Measurements from ENCODE around the gene SYF2. TPM values are rescaled to one million over a fixed set of nuclear protein-coding genes. Genes with fewer than 3 reads are reported as not detected.

SYF2 gene
- total and polyA plus RNA-seq, 2 of the 13 experiments (the other 11 are each of a cell fraction or from before 2014, with no cell fraction given), result 17.8 to 34.1 TPM

DNA sequence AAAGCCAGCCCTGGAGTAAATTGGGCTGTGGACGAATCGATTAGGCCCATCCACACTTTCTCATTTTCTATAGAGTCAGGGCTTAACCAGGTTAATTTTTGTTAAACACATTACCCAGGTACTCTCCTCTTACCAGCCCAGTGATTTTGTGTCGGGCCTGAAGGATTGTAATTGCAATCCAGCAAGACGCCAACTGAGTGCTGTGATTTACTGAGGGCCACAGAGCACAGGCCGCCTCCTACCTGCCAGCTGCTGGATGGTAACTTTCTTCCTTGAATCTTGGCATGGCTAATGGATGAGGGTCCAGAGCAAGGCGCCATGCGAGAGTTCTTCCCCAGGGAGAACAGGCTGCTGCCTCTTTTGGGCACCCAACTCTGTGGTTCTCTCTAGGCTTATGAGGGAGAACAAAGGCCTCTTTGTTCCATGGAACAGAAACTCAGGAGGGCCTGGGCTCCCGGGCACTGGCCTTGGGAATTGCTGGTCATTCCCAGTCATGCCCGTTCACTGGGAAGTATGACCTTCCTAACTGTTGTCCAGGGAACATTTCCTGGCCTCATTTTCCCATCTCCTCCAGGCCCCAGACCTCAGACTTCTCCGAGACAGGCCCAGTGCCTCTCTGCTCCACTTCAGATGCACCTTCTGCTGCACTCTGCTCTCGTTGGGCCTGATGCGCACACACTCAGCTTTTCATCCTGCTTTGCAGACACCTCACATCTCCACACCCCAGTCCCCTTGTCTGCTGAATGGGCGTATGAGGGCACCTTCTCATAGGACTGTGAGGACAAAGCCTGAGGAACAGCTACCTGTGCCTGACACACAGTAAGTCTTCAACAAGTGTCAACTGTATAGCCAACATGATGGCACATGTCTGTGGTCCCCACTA lies 57.3 kb downstream of the SYF2 start (continued):
- TF ChIP-seq, protein P1, sequence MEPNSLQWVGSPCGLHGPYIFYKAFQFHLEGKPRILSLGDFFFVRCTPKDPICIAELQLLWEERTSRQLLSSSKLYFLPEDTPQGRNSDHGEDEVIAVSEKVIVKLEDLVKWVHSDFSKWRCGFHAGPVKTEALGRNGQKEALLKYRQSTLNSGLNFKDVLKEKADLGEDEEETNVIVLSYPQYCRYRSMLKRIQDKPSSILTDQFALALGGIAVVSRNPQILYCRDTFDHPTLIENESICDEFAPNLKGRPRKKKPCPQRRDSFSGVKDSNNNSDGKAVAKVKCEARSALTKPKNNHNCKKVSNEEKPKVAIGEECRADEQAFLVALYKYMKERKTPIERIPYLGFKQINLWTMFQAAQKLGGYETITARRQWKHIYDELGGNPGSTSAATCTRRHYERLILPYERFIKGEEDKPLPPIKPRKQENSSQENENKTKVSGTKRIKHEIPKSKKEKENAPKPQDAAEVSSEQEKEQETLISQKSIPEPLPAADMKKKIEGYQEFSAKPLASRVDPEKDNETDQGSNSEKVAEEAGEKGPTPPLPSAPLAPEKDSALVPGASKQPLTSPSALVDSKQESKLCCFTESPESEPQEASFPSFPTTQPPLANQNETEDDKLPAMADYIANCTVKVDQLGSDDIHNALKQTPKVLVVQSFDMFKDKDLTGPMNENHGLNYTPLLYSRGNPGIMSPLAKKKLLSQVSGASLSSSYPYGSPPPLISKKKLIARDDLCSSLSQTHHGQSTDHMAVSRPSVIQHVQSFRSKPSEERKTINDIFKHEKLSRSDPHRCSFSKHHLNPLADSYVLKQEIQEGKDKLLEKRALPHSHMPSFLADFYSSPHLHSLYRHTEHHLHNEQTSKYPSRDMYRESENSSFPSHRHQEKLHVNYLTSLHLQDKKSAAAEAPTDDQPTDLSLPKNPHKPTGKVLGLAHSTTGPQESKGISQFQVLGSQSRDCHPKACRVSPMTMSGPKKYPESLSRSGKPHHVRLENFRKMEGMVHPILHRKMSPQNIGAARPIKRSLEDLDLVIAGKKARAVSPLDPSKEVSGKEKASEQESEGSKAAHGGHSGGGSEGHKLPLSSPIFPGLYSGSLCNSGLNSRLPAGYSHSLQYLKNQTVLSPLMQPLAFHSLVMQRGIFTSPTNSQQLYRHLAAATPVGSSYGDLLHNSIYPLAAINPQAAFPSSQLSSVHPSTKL (CRISPR knock-in tag; IDR thresholded peaks at IDR 0.05), result peak; percentile 64
- TF ChIP-seq, protein P2, sequence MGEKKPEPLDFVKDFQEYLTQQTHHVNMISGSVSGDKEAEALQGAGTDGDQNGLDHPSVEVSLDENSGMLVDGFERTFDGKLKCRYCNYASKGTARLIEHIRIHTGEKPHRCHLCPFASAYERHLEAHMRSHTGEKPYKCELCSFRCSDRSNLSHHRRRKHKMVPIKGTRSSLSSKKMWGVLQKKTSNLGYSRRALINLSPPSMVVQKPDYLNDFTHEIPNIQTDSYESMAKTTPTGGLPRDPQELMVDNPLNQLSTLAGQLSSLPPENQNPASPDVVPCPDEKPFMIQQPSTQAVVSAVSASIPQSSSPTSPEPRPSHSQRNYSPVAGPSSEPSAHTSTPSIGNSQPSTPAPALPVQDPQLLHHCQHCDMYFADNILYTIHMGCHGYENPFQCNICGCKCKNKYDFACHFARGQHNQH (CRISPR knock-in tag; IDR thresholded peaks at IDR 0.05), result peak; percentile 71; the same call in 1 of the 2 replicates
- no peak for TF ChIP-seq EZH2 (conservative IDR thresholded peaks at IDR 0.05; ENCODE audit: low read depth, low read length)
- TF ChIP-seq, protein P3, sequence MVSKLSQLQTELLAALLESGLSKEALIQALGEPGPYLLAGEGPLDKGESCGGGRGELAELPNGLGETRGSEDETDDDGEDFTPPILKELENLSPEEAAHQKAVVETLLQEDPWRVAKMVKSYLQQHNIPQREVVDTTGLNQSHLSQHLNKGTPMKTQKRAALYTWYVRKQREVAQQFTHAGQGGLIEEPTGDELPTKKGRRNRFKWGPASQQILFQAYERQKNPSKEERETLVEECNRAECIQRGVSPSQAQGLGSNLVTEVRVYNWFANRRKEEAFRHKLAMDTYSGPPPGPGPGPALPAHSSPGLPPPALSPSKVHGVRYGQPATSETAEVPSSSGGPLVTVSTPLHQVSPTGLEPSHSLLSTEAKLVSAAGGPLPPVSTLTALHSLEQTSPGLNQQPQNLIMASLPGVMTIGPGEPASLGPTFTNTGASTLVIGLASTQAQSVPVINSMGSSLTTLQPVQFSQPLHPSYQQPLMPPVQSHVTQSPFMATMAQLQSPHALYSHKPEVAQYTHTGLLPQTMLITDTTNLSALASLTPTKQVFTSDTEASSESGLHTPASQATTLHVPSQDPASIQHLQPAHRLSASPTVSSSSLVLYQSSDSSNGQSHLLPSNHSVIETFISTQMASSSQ (IDR thresholded peaks at IDR 0.05; ENCODE audit: low read depth), result no peak
- TF ChIP-seq, protein P3 (CRISPR knock-in tag; IDR thresholded peaks at IDR 0.05; ENCODE audit: borderline replicate concordance), result peak; percentile 42; the same call in 1 of the 2 replicates
- no peak for TF ChIP-seq ZSCAN31 (CRISPR knock-in tag; IDR thresholded peaks at IDR 0.05; ENCODE audit: low read depth)
- TF ChIP-seq, protein P4, sequence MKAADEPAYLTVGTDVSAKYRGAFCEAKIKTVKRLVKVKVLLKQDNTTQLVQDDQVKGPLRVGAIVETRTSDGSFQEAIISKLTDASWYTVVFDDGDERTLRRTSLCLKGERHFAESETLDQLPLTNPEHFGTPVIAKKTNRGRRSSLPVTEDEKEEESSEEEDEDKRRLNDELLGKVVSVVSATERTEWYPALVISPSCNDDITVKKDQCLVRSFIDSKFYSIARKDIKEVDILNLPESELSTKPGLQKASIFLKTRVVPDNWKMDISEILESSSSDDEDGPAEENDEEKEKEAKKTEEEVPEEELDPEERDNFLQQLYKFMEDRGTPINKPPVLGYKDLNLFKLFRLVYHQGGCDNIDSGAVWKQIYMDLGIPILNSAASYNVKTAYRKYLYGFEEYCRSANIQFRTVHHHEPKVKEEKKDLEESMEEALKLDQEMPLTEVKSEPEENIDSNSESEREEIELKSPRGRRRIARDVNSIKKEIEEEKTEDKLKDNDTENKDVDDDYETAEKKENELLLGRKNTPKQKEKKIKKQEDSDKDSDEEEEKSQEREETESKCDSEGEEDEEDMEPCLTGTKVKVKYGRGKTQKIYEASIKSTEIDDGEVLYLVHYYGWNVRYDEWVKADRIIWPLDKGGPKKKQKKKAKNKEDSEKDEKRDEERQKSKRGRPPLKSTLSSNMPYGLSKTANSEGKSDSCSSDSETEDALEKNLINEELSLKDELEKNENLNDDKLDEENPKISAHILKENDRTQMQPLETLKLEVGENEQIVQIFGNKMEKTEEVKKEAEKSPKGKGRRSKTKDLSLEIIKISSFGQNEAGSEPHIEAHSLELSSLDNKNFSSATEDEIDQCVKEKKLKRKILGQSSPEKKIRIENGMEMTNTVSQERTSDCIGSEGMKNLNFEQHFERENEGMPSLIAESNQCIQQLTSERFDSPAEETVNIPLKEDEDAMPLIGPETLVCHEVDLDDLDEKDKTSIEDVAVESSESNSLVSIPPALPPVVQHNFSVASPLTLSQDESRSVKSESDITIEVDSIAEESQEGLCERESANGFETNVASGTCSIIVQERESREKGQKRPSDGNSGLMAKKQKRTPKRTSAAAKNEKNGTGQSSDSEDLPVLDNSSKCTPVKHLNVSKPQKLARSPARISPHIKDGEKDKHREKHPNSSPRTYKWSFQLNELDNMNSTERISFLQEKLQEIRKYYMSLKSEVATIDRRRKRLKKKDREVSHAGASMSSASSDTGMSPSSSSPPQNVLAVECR (CRISPR knock-in tag; IDR thresholded peaks at IDR 0.05; ENCODE audit: borderline replicate concordance), result 0 out of 2 replicates have a peak, but pooled peaks have one; percentile 21
- TF ChIP-seq, protein P5, sequence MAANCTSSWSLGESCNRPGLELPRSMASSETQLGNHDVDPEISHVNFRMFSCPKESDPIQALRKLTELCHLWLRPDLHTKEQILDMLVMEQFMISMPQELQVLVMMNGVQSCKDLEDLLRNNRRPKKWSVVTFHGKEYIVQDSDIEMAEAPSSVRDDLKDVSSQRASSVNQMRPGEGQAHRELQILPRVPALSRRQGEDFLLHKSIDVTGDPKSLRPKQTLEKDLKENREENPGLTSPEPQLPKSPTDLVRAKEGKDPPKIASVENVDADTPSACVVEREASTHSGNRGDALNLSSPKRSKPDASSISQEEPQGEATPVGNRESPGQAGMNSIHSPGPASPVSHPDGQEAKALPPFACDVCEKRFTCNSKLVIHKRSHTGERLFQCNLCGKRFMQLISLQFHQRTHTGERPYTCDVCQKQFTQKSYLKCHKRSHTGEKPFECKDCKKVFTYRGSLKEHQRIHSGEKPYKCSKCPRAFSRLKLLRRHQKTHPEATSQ (CRISPR knock-in tag; IDR thresholded peaks at IDR 0.05; ENCODE audit: borderline replicate concordance), result 0 out of 2 replicates have a peak, but pooled peaks have one; percentile 16
- TF ChIP-seq, protein P6, sequence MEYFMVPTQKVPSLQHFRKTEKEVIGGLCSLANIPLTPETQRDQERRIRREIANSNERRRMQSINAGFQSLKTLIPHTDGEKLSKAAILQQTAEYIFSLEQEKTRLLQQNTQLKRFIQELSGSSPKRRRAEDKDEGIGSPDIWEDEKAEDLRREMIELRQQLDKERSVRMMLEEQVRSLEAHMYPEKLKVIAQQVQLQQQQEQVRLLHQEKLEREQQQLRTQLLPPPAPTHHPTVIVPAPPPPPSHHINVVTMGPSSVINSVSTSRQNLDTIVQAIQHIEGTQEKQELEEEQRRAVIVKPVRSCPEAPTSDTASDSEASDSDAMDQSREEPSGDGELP (IDR thresholded peaks at IDR 0.05; ENCODE audit: borderline replicate concordance, low read depth), result no peak
- TF ChIP-seq ZFY (CRISPR knock-in tag; IDR thresholded peaks at IDR 0.05), result peak; percentile 64

Data from HepG2 (cell line).